Lower leg skin (tissue), 4 donors: ENCODE measurements around the gene DDB1. TPM values are rescaled to one million over a fixed set of nuclear protein-coding genes. Genes with fewer than 3 reads are reported as not detected.
A peak's percentile ranks its signal among the peaks of the same experiment; 100 is the strongest.

ENCODE experiments used
- DNase-seq, 2 donors: peaks; one replicate each; pipeline ENCODE4 v3.0.0-alpha.2; 2019; ENCODE audit warnings: low spot score in 2 of 2
- H3K4me3 ChIP-seq: fragments of 200-600 bp; sonication (generic); 2 replicates; pipeline ENCODE4 v1.5.1; 2017; ENCODE audit warnings: mild to moderate bottlenecking, low read depth; ENCODE audit not compliant: poor library complexity, severe bottlenecking
- CTCF ChIP-seq, 3 donors: fragments of 450-650 bp; IDR thresholded peaks; one replicate each; pipeline ENCODE4 v1.5.1; 2016; ENCODE audit warnings: antibody characterized with exemption in 3 of 3, mild to moderate bottlenecking in 3 of 3, moderate library complexity in 2 of 3
- POLR2A ChIP-seq, 2 donors: fragments of 450-650 bp; IDR thresholded peaks; one replicate each; pipeline ENCODE4 v1.6.1; 2016 to 2017; ENCODE audit warnings: antibody characterized with exemption in 2 of 2, mild to moderate bottlenecking in 1 of 2, moderate library complexity in 1 of 2
- WGBS, 2 donors: methylation state at CpG; one replicate each; pipeline ENCODE4 v1.1.5; 2018; 5-methylcytosine and 5-hydroxymethylcytosine counted together
- intact Hi-C: fragments of 100-400 bp; cut with DNase I; formaldehyde crosslinking; loops from one replicate; pipeline ENCODE4 v1.15.0; 2023; ENCODE audit warnings: low total_unique reads
- total RNA-seq, 4 donors: library from RNA; depleted of rRNA; stranded (reverse); fragments of >200 nt; gene quantifications; one replicate each; pipeline ENCODE4 v1.1.0, GENCODE V29; 2016

DDB1 gene
- total RNA-seq, 4 donors from 2014 or later: 166 to 204 (median 185) TPM

- H3K4me3 ChIP-seq: no peak overlapping the region
- DNase-seq: no peak
- TF ChIP-seq CTCF (IDR thresholded peaks at IDR 0.05) (no peak), POLR2A (IDR thresholded peaks at IDR 0.05) (no peak)
- 82 to 85% methylated on average over 8 of the region's 8 CpGs for WGBS, 2 donors
- intact Hi-C loops: no loop called here
Observed at GRCh38 chr11:61372659-61373420, 39.9 kb upstream of the DDB1 start.

GRCh38 chr11:61370349-61371005, 37.6 kb upstream of the DDB1 start:
- 81 to 88% methylated on average over 8 of the region's 8 CpGs for WGBS, 2 donors
- intact Hi-C loops: no loop called here
- no peak for DNase-seq
- no peak overlapping the region for H3K4me3 ChIP-seq
- TF ChIP-seq POLR2A (IDR thresholded peaks at IDR 0.05): no peak
- no peak for TF ChIP-seq CTCF (IDR thresholded peaks at IDR 0.05)

GRCh38 chr11:61369372-61370348, 36.8 kb upstream of the DDB1 start:
- WGBS, 2 donors: 50 to 51% methylated on average over 9 of the region's 9 CpGs
- DNase-seq: peak in 1 of 2 donors; percentile 71
- intact Hi-C loops: no loop called here

GRCh38 chr11:61368646-61369045, 35.7 kb upstream of the DDB1 start:
- no peak overlapping the region for H3K4me3 ChIP-seq
- 92 to 97% methylated on average over 7 of the region's 7 CpGs for WGBS, 2 donors
- DNase-seq: no peak
- intact Hi-C loops: no loop called here
- no peak for TF ChIP-seq CTCF (IDR thresholded peaks at IDR 0.05)
- no peak for TF ChIP-seq POLR2A (IDR thresholded peaks at IDR 0.05)

More at GRCh38 chr11:61369372-61370348, 36.8 kb upstream of the DDB1 start:
- no peak overlapping the region for H3K4me3 ChIP-seq
- TF ChIP-seq CTCF (IDR thresholded peaks at IDR 0.05) (no peak), POLR2A (IDR thresholded peaks at IDR 0.05) (no peak)

- intact Hi-C loops: no loop called here
- WGBS, 2 donors: 73 to 75% methylated on average over 6 of the region's 6 CpGs
- DNase-seq: no peak
- TF ChIP-seq POLR2A (IDR thresholded peaks at IDR 0.05): no peak
- TF ChIP-seq CTCF (IDR thresholded peaks at IDR 0.05): no peak
- H3K4me3 ChIP-seq: no peak overlapping the region
Observed at GRCh38 chr11:61367406-61367805, 34.5 kb upstream of the DDB1 start.
